Measurements from ENCODE around the gene MARCHF11. TPM values are rescaled to one million over a fixed set of nuclear protein-coding genes. Genes with fewer than 3 reads are reported as not detected.

Gene MARCHF11
- total RNA-seq, 1 experiment from 2014 or later = not detected

DNA sequence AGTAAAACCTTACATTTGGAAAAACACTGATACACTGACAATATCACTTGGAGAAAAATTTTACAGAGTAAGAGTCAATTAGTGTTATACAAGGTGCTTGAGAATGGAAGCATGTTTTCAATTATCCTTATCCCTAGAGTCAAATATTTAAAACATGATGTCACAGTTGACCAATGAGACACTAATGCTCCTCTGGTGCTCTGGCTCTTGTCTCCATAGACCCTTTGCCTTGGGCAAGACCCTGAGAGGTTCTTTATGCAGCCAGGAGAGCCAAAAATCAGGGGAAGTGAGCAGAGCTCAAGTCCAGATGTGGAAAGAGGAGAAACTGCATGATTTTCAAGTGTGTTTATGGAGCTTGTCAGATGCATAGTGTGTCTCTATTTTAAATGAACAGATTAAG, 153.9 kb downstream of the MARCHF11 start:
- H3K27me3 ChIP-seq (replicated peaks) = 0 out of 2 replicates have a peak, but pooled peaks cover 2% of the 10 kb centered on the region
- no peak overlapping the region for H3K27ac ChIP-seq
- no peak overlapping the region for H3K4me3 ChIP-seq
- no peaks in the 10 kb centered on the region for H3K36me3 ChIP-seq
- no peak for DNase-seq (ENCODE audit: low read depth in 1 of 2, low spot score in 2 of 2)
- H3K9me3 ChIP-seq (replicated peaks) = no peaks in the 10 kb centered on the region
- no peaks in the 10 kb centered on the region for H3K4me1 ChIP-seq (replicated peaks)

DNA sequence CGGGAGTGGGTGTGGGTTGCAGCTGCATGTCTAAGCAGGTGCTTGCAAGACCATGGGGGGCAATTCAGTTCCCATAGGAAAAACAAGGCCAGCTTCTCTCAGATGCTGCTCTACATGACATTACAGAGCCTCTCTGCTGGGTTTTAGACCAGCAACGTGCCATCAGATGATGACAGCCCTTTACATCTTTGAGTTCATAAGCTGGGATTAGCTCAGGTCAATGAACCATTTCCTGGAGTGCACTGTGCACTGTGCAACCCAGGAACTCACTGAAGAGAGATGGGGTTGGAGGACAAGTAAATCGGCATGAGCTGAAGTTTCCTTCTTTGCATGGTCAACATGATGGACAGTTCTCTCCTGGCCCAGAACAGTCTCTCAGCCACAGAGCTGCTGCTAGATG, 160.6 kb downstream of the MARCHF11 start:
- H3K36me3 ChIP-seq = no peaks in the 10 kb centered on the region
- no peaks in the 10 kb centered on the region for H3K9me3 ChIP-seq (replicated peaks)
- no peak overlapping the region for H3K4me3 ChIP-seq
- no peaks in the 10 kb centered on the region for H3K4me1 ChIP-seq (replicated peaks)
- DNase-seq (ENCODE audit: low read depth in 1 of 2, low spot score in 2 of 2) = no peak
- H3K27me3 ChIP-seq (replicated peaks) = 0 out of 2 replicates have a peak, but pooled peaks cover 2% of the 10 kb centered on the region
- no peak overlapping the region for H3K27ac ChIP-seq

DNA sequence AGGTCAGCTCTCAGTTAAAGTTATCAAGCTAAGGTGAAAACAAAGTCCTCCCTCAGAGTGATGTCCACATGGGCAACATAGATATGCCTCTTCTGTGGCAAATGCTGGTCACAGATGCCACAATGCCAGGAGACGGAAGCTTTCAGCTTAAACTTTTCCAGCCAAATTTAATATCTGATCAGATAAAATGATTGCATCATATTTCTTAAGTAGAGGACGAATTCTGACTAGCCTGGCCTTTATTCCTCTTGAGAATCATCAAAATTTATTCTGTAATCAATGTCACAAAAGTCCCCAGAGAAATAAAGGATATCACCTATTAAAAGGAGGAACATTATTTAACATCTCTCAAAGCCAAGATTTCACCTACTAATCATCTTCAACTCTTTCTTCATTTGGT, 161.9 kb downstream of the MARCHF11 start:
- Histone ChIP-seq H3K4me3 (no peak overlapping the region), H3K27me3 (replicated peaks) (0 out of 2 replicates have a peak, but pooled peaks cover 2% of the 10 kb centered on the region), H3K36me3 (no peaks in the 10 kb centered on the region), H3K4me1 (replicated peaks) (no peaks in the 10 kb centered on the region), H3K27ac (no peak overlapping the region), H3K9me3 (replicated peaks) (no peaks in the 10 kb centered on the region)
- DNase-seq (ENCODE audit: low read depth in 1 of 2, low spot score in 2 of 2) = no peak
